ENCODE data around the gene ATOX1.

- TF ChIP-seq POLR2A (IDR thresholded peaks at IDR 0.05; ENCODE audit: low read depth, low read length) (no peak), POLR2AphosphoS5 (IDR thresholded peaks at IDR 0.05; ENCODE audit: low read depth, low read length) (0 out of 2 replicates have a peak, but pooled peaks have one; percentile 20), TAF1 (IDR thresholded peaks at IDR 0.05; ENCODE audit: low read depth, low read length) (no peak), PAX5 (IDR thresholded peaks at IDR 0.05; ENCODE audit: insufficient read depth, low read length, severe bottlenecking) (no peak), SPI1 (IDR thresholded peaks at IDR 0.05; ENCODE audit: low read depth, low read length) (peak; percentile 90)
Observed at GRCh38 chr5:151745071-151745705, 13.2 kb downstream of the ATOX1 start.
